Measurements from ENCODE around the gene PLA2G2E.

The PLA2G2E gene

GRCh38 chr1:19909392-19909791 lies 14.0 kb downstream of the PLA2G2E start:
- no peak for DNase-seq (ENCODE audit: extremely low read depth, low read depth)
- H3K4me3 ChIP-seq (replicated peaks; ENCODE audit: low read depth, low read length): no peak overlapping the region
- TF ChIP-seq CTCF (IDR thresholded peaks at IDR 0.05; ENCODE audit: low read depth, low read length, missing control alignments): no peak

GRCh38 chr1:19907456-19907855 lies 16.0 kb downstream of the PLA2G2E start:
- no peak for TF ChIP-seq CTCF (IDR thresholded peaks at IDR 0.05; ENCODE audit: low read depth, low read length, missing control alignments)
- no peak for DNase-seq (ENCODE audit: extremely low read depth, low read depth)
- H3K4me3 ChIP-seq (replicated peaks; ENCODE audit: low read depth, low read length): no peak overlapping the region

GRCh38 chr1:19903621-19904020 lies 19.8 kb downstream of the PLA2G2E start:
- no peak for DNase-seq (ENCODE audit: extremely low read depth, low read depth)
- no peak for TF ChIP-seq CTCF (IDR thresholded peaks at IDR 0.05; ENCODE audit: low read depth, low read length, missing control alignments)
- H3K4me3 ChIP-seq (replicated peaks; ENCODE audit: low read depth, low read length): no peak overlapping the region

- TF ChIP-seq CTCF (IDR thresholded peaks at IDR 0.05; ENCODE audit: low read depth, low read length, missing control alignments): no peak
- no peak overlapping the region for H3K4me3 ChIP-seq (replicated peaks; ENCODE audit: low read depth, low read length)
- no peak for DNase-seq (ENCODE audit: extremely low read depth, low read depth)
Measured at GRCh38 chr1:19901653-19902052, 21.8 kb downstream of the PLA2G2E start.

GRCh38 chr1:19894218-19894617 lies 29.2 kb downstream of the PLA2G2E start:
- DNase-seq (ENCODE audit: extremely low read depth, low read depth): no peak
- TF ChIP-seq CTCF (IDR thresholded peaks at IDR 0.05; ENCODE audit: low read depth, low read length, missing control alignments): no peak
- no peak overlapping the region for H3K4me3 ChIP-seq (replicated peaks; ENCODE audit: low read depth, low read length)

GRCh38 chr1:19893687-19894086 lies 29.7 kb downstream of the PLA2G2E start:
- DNase-seq (ENCODE audit: extremely low read depth, low read depth): no peak
- no peak overlapping the region for H3K4me3 ChIP-seq (replicated peaks; ENCODE audit: low read depth, low read length)
- no peak for TF ChIP-seq CTCF (IDR thresholded peaks at IDR 0.05; ENCODE audit: low read depth, low read length, missing control alignments)

- no peak overlapping the region for H3K4me3 ChIP-seq (replicated peaks; ENCODE audit: low read depth, low read length)
- DNase-seq (ENCODE audit: extremely low read depth, low read depth): no peak
- no peak for TF ChIP-seq CTCF (IDR thresholded peaks at IDR 0.05; ENCODE audit: low read depth, low read length, missing control alignments)
Measured at GRCh38 chr1:19892628-19893168, 30.7 kb downstream of the PLA2G2E start.

Measured in HFF-Myc (cell line).